H9 (cell line): Measurements from ENCODE around the gene COX6B1. TPM values are rescaled to one million over a fixed set of nuclear protein-coding genes. Genes with fewer than 3 reads are reported as not detected.
A peak's percentile ranks its signal among the peaks of the same experiment; 100 is the strongest.

Source experiments
- DNase-seq: peaks from one replicate; pipeline ENCODE4 v3.0.0-alpha.2; 2017
- H2AFZ ChIP-seq: one replicate; pipeline ENCODE4 v1.6.1; 2013; ENCODE audit warnings: mild to moderate bottlenecking, low read length, control low read depth, moderate library complexity
- H2AK5ac ChIP-seq: 2 replicates; pipeline ENCODE4 v1.6.1; 2013; ENCODE audit warnings: low read length, control low read depth, mixed read lengths; ENCODE audit not compliant: insufficient read length
- H2BK120ac ChIP-seq: one replicate; pipeline ENCODE4 v1.6.1; 2013; ENCODE audit warnings: low read depth, mild to moderate bottlenecking, low read length, control low read depth, inconsistent platforms; ENCODE audit not compliant: poor library complexity, severe bottlenecking
- H2BK12ac ChIP-seq: 2 replicates; pipeline ENCODE4 v1.6.1; 2013; ENCODE audit warnings: low read length, control low read depth, mixed read lengths, low read depth; ENCODE audit not compliant: insufficient read length
- H2BK15ac ChIP-seq: 2 replicates; pipeline ENCODE4 v1.6.1; 2013; ENCODE audit warnings: low read depth, low read length, control low read depth
- H2BK20ac ChIP-seq: one replicate; pipeline ENCODE4 v1.6.1; 2013; ENCODE audit warnings: low read depth, mild to moderate bottlenecking, low read length, control low read depth, inconsistent platforms; ENCODE audit not compliant: poor library complexity, severe bottlenecking
- H2BK5ac ChIP-seq: 2 replicates; pipeline ENCODE4 v1.6.1; 2013; ENCODE audit warnings: low read length, control low read depth, mixed read lengths; ENCODE audit not compliant: insufficient read length
- H3K14ac ChIP-seq: 2 replicates; pipeline ENCODE4 v1.6.1; 2013; ENCODE audit warnings: low read length, control low read depth; ENCODE audit not compliant: insufficient read depth
- H3K18ac ChIP-seq: 2 replicates; pipeline ENCODE4 v1.6.1; 2013; ENCODE audit warnings: low read depth, mild to moderate bottlenecking, mixed read lengths, low read length, control low read depth; ENCODE audit not compliant: insufficient read length
- H3K23ac ChIP-seq: 2 replicates; pipeline ENCODE4 v1.6.1; 2013; ENCODE audit warnings: low read length, control low read depth, mixed read lengths, low read depth; ENCODE audit not compliant: insufficient read length
- H3K23me2 ChIP-seq: 2 replicates; pipeline ENCODE4 v1.6.1; 2013; ENCODE audit warnings: low read depth, mild to moderate bottlenecking, mixed read lengths, low read length, control low read depth; ENCODE audit not compliant: insufficient read length, poor library complexity, severe bottlenecking
- H3K27ac ChIP-seq: 2 replicates; pipeline ENCODE4 v1.5.1; 2013; ENCODE audit warnings: low read length, control low read depth, mixed read lengths, low read depth; ENCODE audit not compliant: insufficient read length
- H3K27me3 ChIP-seq: 2 replicates; pipeline ENCODE4 v1.6.1; 2013; ENCODE audit warnings: low read length, control low read depth, inconsistent platforms; ENCODE audit not compliant: insufficient read depth
- H3K4ac ChIP-seq: 2 replicates; pipeline ENCODE4 v1.6.1; 2013; ENCODE audit warnings: low read depth, mild to moderate bottlenecking, control low read depth, inconsistent platforms, low read length, moderate library complexity
- H3K4me1 ChIP-seq: 2 replicates; pipeline ENCODE4 v1.6.1; 2013; ENCODE audit warnings: low read length, control low read depth, inconsistent platforms; ENCODE audit not compliant: insufficient read depth
- H3K4me2 ChIP-seq: 2 replicates; pipeline ENCODE4 v1.6.1; 2013; ENCODE audit warnings: low read length, control low read depth, mixed read lengths; ENCODE audit not compliant: insufficient read length, insufficient read depth
- H3K56ac ChIP-seq: 2 replicates; pipeline ENCODE4 v1.6.1; 2013; ENCODE audit warnings: low read depth, mild to moderate bottlenecking, mixed read lengths, low read length, control low read depth; ENCODE audit not compliant: insufficient read length
- H3K79me1 ChIP-seq: 2 replicates; pipeline ENCODE4 v1.6.1; 2013; ENCODE audit warnings: low read depth, mild to moderate bottlenecking, moderate library complexity, low read length, control low read depth, inconsistent platforms; ENCODE audit not compliant: insufficient read depth, poor library complexity, severe bottlenecking
- H3K79me2 ChIP-seq: 2 replicates; pipeline ENCODE4 v1.6.1; 2013; ENCODE audit warnings: low read length, control low read depth, inconsistent platforms; ENCODE audit not compliant: insufficient read depth
- H3K9ac ChIP-seq: 2 replicates; pipeline ENCODE4 v1.6.1; 2013; ENCODE audit warnings: low read length, control low read depth, mixed read lengths; ENCODE audit not compliant: insufficient read length; ENCODE audit errors: extremely low read depth
- H3K9me3 ChIP-seq: one replicate; pipeline ENCODE4 v1.6.1; 2013; ENCODE audit warnings: low read depth, low read length, inconsistent platforms; ENCODE audit not compliant: control insufficient read depth
- H3T11ph ChIP-seq: one replicate; pipeline ENCODE4 v1.6.1; 2013; ENCODE audit warnings: mild to moderate bottlenecking, low read length, control low read depth, inconsistent platforms
- H4K20me1 ChIP-seq: one replicate; pipeline ENCODE4 v1.6.1; 2013; ENCODE audit not compliant: control insufficient read depth, insufficient read length, insufficient read depth
- H4K5ac ChIP-seq: 2 replicates; pipeline ENCODE4 v1.6.1; 2013; ENCODE audit warnings: low read depth, mild to moderate bottlenecking, mixed read lengths, low read length, control low read depth; ENCODE audit not compliant: insufficient read length
- H4K8ac ChIP-seq: replicated peaks from 2 replicates; pipeline ENCODE4 v1.6.1; 2013; ENCODE audit warnings: low read length, control low read depth, mixed read lengths, low read depth; ENCODE audit not compliant: insufficient read length
- H4K91ac ChIP-seq: 2 replicates; pipeline ENCODE4 v1.6.1; 2013; ENCODE audit warnings: low read depth, mild to moderate bottlenecking, moderate library complexity, mixed read lengths, low read length, control low read depth; ENCODE audit not compliant: insufficient read length
- H3K27ac Mint-ChIP-seq, 3 experiments: 2 replicates in 2 of 3; 3 replicates in 1 of 3; pipeline ENCODE4 v1.8.0; 2020 to 2021; ENCODE audit warnings: mixed read lengths in 3 of 3, mild to moderate bottlenecking in 1 of 3, moderate library complexity in 1 of 3
- H3K27me3 Mint-ChIP-seq: 2 replicates; pipeline ENCODE4 v1.8.0; 2021; ENCODE audit warnings: low read depth, mild to moderate bottlenecking, moderate library complexity, mixed read lengths
- H3K36me3 Mint-ChIP-seq, 3 experiments: 2 replicates in 2 of 3; 3 replicates in 1 of 3; pipeline ENCODE4 v1.8.0; 2020 to 2021; ENCODE audit warnings: low read depth in 3 of 3, mixed read lengths in 3 of 3; ENCODE audit not compliant: insufficient read depth in 1 of 3
- H3K4me1 Mint-ChIP-seq, 2 experiments: 2 replicates each; pipeline ENCODE4 v1.8.0; 2020; ENCODE audit warnings: mixed read lengths in 2 of 2
- H3K4me3 Mint-ChIP-seq, 2 experiments: 2 replicates in 1 of 2; 3 replicates in 1 of 2; pipeline ENCODE4 v1.8.0; 2020 to 2021; ENCODE audit warnings: mild to moderate bottlenecking in 2 of 2, mixed read lengths in 2 of 2, moderate library complexity in 1 of 2
- H3K9me3 Mint-ChIP-seq, 2 experiments: 2 replicates in 1 of 2; 3 replicates in 1 of 2; pipeline ENCODE4 v1.8.0; 2020; ENCODE audit warnings: mild to moderate bottlenecking in 2 of 2, mixed read lengths in 2 of 2, moderate library complexity in 1 of 2
- CTCF ChIP-seq: fragments of 200-600 bp; sonication (generic); conservative IDR thresholded peaks from 3 replicates; pipeline ENCODE4 v1.8.0; 2021; ENCODE audit warnings: antibody characterized with exemption, mild to moderate bottlenecking
- WGBS: extraction: QIAGEN DNeasy Blood & Tissue Kit; methylation state at CpG from one replicate; pipeline ENCODE4 v1.1.7; 2013; ENCODE audit warnings: missing lambda C conversion rate, low lambda C conversion rate, mixed read lengths; ENCODE audit not compliant: insufficient read length; ENCODE audit errors: extremely low coverage; 5-methylcytosine and 5-hydroxymethylcytosine counted together
- total RNA-seq: library from RNA; stranded (reverse); gene quantifications from 2 replicates; pipeline ENCODE4 v1.2.1, GENCODE V29; 2021

Gene COX6B1
- total RNA-seq, 1 experiment from 2014 or later, result 432 TPM

- Mint-ChIP-seq H3K4me1 (peaks cover 29 to 38% of the 10 kb centered on the region in 2 experiments), H3K36me3 (peaks cover 1 to 7% (median 2%) of the 10 kb centered on the region in 3 experiments), H3K4me3 (peak overlapping the region in 1 of 2 experiments; percentile 91; a peak in 2 of 5 replicates), H3K9me3 (no peaks in the 10 kb centered on the region; a peak in 2 of 5 replicates), H3K27ac (no peak overlapping the region), H3K27me3 (peaks cover 24% of the 10 kb centered on the region)
- Histone ChIP-seq H3K79me2 (peaks cover 4% of the 10 kb centered on the region; the same call in 1 of the 2 replicates), H3K18ac (no peak overlapping the region), H3K9ac (no peak overlapping the region), H4K8ac (no peak overlapping the region), H2AK5ac (no peak overlapping the region), H2AFZ (no peak overlapping the region), H3K4me1 (peaks cover 7% of the 10 kb centered on the region; the same call in 1 of the 2 replicates), H3K23ac (no peak overlapping the region), H2BK120ac (no peak overlapping the region), H3K23me2 (peaks cover 22% of the 10 kb centered on the region), H3K9me3 (no peaks in the 10 kb centered on the region), H3K27me3 (no peaks in the 10 kb centered on the region; the same call in 1 of the 2 replicates), H2BK20ac (no peak overlapping the region), H3T11ph (no peak overlapping the region), H3K4ac (no peak overlapping the region), H3K14ac (no peak overlapping the region), H2BK12ac (no peak overlapping the region), H2BK15ac (no peak overlapping the region; the same call in 1 of the 2 replicates), H3K56ac (no peak overlapping the region), H3K79me1 (no peaks in the 10 kb centered on the region), H2BK5ac (no peak overlapping the region), H3K4me2 (peak overlapping the region; percentile 82), H4K20me1 (no peaks in the 10 kb centered on the region), H4K91ac (no peak overlapping the region), H3K27ac (no peak overlapping the region), H4K5ac (no peak overlapping the region)
- TF ChIP-seq CTCF, result no peak
- WGBS, result no CpG with 5 or more reads among the region's 7 CpGs
- DNase-seq, result no peak
Measured at GRCh38 chr19:35645680-35646511, 2.2 kb upstream of the COX6B1 start.
